Mesenteric fat pad (tissue), 1 donor: ENCODE measurements around the gene C2CD2. TPM values are rescaled to one million over a fixed set of nuclear protein-coding genes. Genes with fewer than 3 reads are reported as not detected.
"Not testable (repeated sequence)": the region's sequence is repeated elsewhere in the genome, so short reads cannot be mapped to it uniquely, and the experiment has no call there.

Experiments
- DNase-seq: peaks from one replicate; pipeline ENCODE4 v3.0.0-alpha.2; 2020; ENCODE audit warnings: low spot score
- total RNA-seq: library from RNA; stranded (reverse); fragmentation: NEBNext Ultra II Directional; extraction: Animal tissue kit (Norgen Biotek cat#: 25700); gene quantifications from one replicate; pipeline ENCODE4 v1.2.1, GENCODE V29; 2021
- donor health status: DM: yes; HTN: yes; CAD: no.

The C2CD2 gene
- total RNA-seq, 1 donor from 2014 or later = 125 TPM

DNA sequence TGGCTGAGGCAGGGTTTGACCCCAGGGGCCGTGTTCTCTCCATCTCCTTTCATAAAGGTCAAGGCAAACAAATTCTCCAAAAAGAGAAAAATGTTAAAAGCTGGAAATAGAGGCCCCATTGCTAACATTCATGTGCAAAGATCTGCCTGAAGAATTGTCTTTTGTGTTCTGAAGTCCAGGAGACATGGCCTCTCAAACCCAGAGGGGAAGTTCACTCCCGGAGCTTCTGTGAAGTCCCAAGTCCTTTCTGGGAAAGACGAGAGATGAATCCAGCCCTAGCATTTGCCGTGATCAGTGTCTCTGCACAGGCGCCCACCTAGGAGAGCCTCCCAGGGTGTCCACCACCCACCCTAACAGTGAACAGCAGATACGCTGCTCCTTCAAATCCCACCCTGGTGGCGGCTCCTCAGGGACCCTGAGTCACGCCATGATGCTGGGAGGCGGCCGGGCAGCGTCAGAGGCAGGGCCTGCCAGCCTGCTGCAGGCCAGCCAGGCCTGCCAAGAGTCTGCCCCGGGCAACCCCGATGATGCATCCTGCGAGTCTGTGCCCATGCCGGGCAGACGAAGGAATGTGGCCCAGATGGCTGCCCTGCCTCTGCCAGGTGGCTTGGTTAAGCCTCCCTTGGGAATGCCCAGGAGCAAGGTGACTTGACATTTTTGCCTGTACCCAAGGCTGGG lies 5.2 kb upstream of the C2CD2 start:
- peak; percentile 90 for DNase-seq

DNA sequence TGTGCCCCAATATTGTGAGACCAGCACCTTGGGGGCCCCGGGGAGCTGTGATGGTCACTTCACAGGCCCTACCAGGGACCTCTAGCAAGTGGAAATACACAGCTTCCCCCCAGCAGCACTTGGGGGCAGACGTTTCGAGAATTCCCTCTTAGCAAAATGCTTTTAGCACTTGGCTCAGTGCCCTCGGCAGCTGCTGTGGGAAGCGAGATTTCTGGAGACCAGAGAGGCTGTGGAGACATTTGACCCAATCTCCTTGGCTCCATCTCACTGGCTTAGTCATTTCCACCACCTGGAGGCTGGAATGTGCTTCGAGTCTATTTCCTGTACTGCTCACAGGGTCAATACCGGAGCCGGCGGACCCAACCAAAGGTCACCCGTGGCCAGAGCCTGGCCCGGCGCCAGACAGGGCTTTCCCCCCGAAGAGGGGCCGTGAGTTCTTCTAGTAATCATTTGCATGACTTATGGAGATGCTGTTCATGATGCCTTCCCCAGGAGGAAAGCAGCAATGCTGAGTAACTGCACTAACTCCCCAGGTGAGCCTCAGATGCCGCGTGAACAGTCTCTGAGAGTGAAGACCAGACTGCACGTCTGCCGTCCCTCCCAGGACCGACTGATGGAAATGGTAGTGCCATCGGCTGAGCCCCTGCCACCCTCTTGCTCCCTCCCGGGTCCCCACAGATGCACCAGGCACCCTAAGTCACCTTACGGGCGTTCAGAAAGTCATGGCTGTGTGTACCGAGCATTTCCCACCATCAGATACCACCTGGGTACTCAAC lies 4.4 kb upstream of the C2CD2 start:
- DNase-seq = peak; percentile 89

DNA sequence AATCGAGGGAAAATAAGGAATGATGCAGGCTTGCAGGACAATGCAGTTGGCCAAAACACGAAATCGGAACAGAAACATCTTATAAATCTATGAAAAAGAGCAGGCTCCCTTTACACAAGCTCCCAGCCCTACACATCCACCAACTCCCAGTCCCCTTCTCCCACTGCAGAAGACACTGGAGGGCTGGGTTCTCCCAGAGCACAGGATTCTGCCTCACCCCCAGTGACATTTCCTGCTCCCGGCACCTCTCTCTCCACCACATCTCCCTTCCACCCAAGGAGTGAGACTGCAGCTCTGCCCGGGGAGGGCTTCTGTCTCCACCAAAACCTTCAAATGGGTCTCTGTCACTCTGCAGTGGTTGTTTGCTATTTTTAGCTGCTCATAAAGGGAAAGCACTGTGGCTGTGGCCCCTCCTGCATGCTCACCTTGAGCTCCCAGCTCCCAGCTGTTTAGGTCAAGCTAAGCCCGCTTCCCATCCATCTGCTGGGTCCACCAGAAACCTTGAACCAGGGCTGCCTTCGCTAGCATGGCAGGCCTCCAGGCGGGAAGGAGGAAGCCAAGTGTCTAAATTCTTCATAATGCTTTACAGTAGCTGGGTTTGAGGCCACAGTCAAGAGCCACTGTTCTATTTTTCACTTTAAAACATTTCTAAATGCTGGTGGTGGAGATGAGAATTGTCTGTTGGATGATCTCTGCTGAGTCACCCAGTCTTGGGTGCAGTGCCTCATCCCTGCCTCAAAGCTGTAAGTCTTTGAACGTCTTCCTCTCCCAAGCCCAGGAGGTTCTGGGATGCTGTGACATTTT lies 3.3 kb upstream of the C2CD2 start:
- no peak for DNase-seq

DNA sequence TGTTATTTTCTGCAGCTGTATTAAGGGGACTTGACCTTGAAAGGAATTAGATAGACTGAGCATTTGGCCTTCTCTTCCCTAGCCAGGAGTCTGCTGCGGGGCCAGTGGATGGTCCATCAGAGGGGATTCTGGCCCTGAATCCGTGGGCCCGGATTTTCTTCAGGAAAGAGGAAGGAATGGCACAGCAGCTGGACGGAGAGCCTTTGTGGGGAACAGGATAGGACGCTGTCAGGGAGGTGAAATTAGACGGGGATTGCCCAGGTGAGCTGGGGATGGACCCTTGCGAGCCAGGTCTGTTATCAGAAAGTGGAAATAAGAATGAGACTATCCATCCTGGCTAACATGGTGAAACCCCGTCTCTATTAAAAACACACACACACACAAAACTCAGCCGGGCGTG lies 1.7 kb upstream of the C2CD2 start:
- DNase-seq = no peak

DNA sequence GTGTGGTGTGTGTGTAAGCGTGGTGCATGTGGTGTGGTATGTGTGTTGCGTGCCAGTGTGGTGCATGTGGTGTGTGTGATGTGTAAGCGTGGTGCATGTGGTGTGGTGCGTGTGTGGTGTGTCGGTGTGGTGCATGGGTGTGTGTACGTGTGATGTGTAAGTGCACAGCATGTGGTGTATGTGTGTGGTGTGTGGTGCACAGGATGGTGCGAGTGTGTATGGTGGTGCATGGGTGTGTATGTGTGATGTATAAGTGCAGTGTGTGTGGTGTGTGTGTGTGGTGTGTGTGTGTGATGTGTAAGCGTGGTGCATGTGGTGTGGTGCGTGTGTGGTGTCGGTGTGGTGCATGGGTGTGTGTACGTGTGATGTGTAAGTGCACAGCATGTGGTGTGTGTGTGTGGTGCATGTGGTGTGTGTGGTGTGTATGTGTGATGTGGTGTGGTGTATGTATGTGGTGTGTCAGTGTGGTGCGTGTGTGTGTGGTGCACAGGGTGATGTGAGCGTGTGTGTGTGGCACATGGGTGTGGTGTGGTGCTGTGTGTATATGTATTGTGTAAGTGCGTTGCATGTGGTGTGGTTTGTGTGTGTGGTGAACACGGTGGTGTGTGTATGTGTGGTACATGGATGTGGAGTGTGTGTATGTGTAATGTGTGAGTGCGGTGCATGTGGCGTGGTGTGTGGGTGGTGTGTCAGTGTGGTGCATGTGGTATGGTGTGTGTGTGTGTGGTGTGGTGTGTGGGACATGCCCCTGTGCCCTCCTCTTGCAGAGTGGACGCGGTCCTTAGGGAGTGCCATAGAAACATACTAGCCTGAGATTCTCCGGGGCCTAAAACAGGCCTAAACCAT lies 1.1 kb upstream of the C2CD2 start:
- no peak for DNase-seq

DNA sequence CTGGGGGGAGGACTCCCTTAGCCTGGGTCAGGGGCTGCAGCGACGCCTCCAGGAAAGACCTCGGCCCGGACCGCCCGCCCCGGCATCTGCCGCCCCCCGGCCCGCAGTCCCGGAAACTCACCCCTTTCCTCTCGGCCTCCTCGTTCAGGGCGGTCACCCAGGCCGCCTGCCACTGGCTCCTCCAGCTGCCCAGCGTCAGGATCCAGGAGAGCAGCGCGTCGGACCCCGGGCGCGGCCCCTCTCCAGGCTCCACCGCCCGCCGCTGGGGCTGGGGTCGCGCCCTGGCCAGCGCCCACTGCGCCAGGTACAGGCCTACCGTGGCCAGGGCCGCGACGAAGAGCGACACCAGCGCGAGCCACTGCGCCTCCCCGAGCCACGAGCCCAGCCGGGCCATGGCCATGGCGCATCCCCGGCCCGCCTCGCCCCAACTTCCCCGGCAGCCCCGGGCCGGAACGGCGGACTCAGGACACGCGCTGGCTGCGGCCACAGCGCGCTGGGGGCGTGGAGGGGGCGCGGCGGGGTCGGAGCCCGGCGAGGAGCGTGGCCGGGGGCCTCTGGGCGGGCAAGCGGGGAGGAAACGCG lies 478 bp downstream of the C2CD2 start:
- DNase-seq = no peak

DNA sequence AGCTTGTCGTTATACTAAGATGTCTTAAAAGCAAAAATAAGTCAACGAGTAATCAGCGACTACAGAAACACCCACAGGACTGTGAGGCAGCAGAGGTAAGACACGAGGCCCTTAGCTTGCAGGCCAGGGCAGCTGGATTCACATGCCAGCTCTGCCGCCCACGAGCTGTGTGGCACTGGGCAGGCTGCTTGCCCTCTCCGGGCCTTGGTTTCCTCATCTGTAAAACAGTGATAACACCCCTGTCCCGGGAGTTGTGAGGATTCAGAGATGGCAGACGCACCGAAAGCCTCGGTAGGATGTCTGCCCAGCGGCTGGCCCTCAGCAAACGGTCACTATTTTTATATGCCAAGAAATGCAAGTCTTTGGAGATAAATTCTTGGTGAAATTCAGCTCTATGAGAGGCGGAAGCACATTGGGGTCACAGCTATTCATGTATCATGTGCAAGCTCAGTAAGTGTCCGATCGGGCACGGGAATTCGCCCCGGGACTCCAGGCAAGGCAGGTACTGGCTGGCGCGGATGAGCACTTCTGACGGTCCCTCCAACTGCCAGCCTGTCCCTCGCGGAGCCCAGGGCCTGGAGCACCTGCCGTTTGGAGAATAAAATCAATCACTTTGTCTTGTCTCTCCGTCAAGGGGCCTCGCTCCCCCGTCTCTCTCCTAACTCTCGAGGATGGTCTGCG lies 1.1 kb downstream of the C2CD2 start:
- no peak for DNase-seq

DNA sequence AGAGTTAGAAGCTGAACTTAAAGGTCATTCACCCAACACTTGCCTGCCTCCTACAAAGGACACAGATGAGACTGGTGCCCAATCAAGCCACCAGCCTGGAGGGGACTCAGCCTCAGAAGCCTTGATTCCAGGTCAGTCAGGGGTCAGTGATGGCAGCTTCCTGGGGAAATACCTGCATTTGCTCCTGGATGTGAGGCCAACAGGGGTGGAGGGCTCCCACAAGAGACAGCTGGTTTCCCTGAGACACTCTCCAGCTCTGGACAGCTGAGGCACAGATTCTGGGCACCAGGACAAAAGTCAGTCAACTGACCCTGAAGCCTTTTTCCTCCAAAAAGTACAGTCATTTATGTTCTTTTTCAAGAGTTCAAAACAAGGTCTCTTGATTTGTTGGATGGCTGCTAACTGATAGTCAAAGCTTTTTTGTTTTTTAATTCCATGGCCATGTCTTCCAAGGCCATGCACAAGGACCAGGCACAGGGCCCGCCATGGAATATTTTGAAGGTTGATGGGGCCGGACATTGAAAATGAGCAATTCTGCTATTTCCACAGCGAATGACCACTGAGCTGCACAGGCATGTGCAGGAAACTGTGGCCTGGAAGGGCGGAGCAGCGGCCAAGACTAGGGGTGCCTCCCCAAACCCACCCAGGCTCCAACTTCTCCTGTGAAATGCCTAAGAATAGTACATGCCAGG lies 1.8 kb downstream of the C2CD2 start:
- no peak for DNase-seq

DNA sequence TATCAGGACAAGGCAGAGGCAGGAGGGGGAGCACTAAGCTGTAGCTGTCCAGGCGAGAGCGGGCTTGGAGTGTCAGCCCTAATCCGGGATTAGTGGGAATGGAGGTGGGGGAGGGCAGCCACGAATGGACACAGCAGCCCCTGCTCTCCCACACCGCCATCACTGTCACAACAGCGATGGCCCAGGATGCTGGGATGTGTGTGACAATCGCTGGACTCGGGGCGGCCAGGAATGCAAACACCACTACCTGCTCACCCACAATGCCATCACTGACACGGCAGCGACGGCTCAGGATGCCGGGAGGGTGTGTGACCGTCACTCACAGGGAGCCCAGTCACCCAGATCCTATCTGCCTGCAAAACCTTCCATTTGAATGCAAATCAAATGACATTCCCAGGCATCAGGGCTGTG lies 2.9 kb downstream of the C2CD2 start:
- no peak for DNase-seq

DNA sequence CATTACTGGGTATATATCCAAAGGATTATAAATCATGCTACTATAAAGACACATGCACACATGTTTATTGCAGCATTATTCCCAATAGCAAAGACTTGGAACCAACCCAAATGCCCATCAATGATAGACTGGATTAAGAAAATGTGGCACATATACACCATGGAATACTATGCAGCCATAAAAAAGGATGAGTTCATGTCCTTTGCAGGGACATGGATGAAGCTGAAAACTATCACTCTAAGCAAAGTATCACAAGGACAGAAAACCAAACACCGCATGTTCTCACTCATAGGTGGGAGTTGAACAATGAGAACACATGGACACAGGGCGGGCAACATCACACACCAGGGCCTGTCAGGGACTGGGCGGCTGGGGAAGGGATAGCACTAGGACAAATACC lies 4.2 kb downstream of the C2CD2 start:
- not testable (repeated sequence) for DNase-seq

DNA sequence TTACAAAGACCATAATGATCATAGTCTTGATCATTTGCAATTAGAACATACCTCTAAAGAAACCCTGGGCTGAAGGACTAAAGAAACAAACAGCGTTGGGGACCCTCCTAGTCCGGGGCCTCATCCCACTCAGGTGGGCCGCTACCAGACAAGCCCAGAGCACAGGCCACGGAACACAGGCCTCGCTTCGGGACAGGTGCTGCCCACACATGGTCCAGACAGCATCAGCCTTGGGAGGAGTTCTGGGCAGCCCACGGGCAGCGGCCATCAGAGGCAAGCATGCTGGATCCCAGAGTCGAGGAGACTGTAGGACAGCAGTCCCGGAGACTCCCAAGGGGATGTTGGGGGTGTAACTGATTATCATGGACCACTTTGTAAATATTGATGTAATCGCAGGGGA lies 4.9 kb downstream of the C2CD2 start:
- DNase-seq = no peak

DNA sequence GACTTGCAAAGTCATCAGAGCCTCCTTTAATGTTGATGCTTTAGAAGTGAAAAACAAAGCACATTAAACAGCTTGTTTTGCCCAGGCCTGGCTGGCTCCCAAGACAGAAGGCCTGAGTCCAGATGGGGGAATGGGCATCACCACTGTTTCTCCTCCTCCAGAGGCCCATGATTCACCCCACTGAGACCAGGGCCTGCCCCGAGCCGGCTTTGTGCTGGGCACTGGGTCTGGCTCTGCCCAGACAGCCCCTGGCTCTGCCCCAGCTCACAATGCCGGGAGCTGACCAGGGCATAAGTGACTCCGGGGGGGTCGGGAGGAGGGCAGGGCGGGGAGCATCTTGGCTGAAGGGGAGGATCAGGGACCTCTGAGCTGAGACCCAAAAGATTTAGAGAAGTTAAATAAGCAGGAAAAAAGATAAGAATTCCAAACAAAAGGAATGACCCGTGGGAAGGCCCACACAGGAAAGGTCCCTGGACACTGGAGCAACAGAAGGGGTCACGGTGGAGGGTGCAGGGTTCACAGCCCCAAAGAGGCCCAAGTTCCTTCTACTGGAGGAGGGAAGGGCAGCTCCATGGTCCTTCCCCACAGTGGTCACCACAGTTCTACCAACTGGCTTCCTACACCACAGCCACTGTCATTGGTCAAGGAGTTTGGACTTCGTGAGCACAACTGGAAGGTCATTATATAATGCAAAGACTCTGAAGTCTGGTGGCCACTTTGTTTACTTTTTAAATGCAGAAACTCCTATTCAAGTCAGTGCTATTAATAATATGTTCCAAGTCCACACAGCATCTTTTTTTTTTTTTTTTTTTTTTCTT lies 5.5 kb downstream of the C2CD2 start:
- DNase-seq = no peak

DNA sequence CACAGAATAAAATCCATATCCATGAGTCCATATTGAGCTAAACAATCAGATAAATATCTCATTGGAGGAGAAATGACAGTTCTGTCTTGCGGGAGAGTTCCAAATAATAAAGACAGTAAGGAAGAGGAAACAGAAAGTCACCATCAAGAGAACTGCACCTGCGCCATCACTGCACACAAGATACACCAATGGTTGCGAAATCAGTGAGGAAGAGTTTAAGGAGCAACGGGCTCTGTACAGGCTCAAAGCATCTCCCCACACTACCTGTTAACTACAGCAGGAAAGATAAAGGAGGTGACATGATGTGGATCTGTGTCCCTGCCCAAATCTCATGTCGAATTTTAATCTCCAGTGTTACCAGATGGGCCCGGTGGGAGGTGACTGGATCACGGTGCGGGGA lies 7.8 kb downstream of the C2CD2 start:
- no peak for DNase-seq

DNA sequence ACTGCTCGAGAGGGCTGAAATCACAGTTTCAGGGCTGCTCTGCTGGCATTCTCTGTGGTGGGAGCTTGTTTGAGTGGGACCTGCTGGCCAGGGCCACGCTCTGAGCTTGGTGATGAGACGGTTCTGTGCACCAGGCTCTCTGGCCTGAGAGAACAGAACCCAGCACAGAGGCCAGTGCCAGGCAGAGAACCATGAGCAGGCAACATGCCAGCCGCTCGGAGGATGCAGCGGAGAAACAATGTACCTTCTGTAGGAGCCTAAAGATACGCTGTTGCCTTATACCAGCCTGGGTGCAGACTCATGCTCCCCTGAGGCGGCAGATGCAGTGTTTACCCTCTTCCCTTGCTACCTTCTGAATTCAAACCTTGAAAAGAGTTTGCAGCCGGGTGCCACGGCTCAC lies 10.0 kb downstream of the C2CD2 start:
- DNase-seq = no peak

DNA sequence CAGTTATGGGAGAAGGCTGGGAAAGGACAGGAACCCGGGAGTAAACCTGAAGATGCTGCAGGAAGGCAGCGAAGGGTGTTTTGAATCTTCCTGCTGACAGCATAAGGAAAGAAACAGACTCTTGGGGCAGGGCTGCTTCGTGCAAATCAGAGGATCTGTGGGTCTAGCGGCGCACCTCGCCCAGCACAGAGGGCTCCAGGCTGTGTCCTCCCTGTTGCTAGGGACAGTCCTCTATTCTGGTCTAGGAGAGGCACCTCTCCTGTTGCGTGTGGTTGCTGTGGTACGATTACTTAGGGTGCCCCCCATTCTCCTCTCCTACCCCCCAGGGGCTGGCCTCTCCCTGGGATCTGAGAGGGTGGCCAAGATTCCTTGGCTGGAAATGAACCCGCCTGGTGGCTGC lies 11.4 kb downstream of the C2CD2 start:
- DNase-seq = no peak

DNA sequence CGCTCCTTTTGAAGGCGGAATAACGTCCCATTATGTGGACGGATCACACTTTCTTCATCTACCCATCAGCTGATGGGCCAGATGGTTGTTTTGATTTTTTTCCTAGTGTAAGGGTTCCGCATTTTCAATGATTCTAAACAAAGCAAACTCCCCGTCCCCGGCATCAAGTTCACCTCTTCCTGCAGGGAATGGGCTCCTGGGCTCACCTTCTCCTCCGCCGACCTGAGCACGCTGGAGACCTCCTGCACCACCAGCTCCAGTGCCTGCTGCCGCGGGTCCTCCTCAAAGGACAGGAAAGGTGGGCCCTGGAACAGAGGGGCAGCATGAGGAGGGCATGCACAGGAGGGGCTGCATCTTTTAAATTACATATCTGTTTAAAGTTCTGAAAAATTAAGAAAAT lies 11.9 kb downstream of the C2CD2 start:
- no peak for DNase-seq

DNA sequence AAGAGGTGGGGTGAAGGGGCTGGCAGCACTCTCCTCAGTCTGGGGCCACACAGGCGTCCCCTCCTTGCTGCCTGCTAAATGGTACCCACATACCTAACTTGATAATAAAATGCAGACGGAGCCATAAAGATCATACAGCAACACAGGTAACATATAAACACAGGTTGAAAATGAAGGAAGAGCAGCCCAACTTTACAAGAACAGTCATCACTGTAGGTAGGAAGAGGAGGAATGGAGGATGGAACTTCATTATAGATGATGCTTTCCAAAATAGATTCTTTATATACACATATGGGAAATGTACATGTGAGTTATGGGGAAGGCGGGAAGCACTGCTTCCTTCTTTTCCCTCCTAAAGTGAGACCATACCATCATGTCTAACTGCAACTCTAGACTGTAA lies 13.4 kb downstream of the C2CD2 start:
- no peak for DNase-seq

DNA sequence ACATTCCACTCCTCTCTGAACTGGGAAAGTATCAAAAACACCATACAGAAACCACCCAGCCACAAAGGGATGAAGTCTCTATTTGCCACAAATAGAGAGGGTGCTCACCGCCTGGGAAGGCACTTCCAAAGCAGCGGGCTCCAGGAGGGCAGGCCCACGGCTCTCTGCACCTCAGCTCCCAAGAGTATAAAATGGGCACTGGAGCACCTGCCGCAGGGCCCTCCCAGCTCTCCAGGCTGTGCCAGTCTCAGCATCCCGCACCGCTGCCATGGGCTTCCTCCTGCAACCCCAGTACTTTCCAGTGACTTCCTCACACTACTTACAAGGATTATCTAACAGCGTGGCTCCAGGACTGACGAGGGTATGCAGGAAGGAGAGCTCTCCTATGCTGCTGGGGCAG lies 14.4 kb downstream of the C2CD2 start:
- DNase-seq = no peak
